HCT116 (cell line): Measurements from ENCODE around the gene TOX2. TPM values are rescaled to one million over a fixed set of nuclear protein-coding genes. Genes with fewer than 3 reads are reported as not detected.

Source experiments
- ATAC-seq: fragments of 200-7000 bp; cut with Tn5 transposase; 2 replicates; pipeline ENCODE4 v1.9.1; 2020; ENCODE audit warnings: mild to moderate bottlenecking, moderate library complexity
- BruUV-seq: library from RNA; stranded (reverse); fragments of 400-500 nt; replicated peaks from 2 replicates; lab custom pipeline; 2021; lab: Mats Ljungman, UMichigan
- CTCF ChIA-PET: fragments of 300-600 bp; sonication (Branson Sonifier 250); formaldehyde crosslinking; loops from one replicate; lab custom pipeline; 2021; ENCODE audit warnings: antibody characterized with exemption; lab: Charles Lee
- POLR2A ChIA-PET: fragments of 300-600, 350-600 bp; sonication (Branson Sonifier 250); formaldehyde crosslinking; loops from one replicate; lab custom pipeline; 2021; ENCODE audit warnings: antibody characterized with exemption; lab: Charles Lee
- RAD21 ChIA-PET, 2 experiments: fragments of 300-600 bp; sonication (Branson Sonifier 250); formaldehyde crosslinking; loops; one replicate each; lab custom pipeline; 2023; ENCODE audit warnings: low total read pairs in 2 of 2; ENCODE audit not compliant: uncharacterized antibody in 2 of 2, unreplicated experiment in 2 of 2, low non-redundant PET in 1 of 2; lab: Charles Lee
- DNase-seq: peaks from one replicate; pipeline ENCODE4 v3.0.0-alpha.2; 2010; ENCODE audit warnings: low read depth, low spot score
- H2AFZ ChIP-seq: fragments of 200-600 bp; shearing (Covaris generic), sonication (generic); 2 replicates; pipeline ENCODE4 v1.6.1; 2017; ENCODE audit warnings: low read depth, mixed run types, mixed read lengths, antibody characterized with exemption, low read length; ENCODE audit not compliant: poor library complexity, severe bottlenecking
- H3K27ac ChIP-seq: 2 replicates; pipeline ENCODE4 v1.5.1; 2012; ENCODE audit warnings: low read depth, low read length
- H3K27me3 ChIP-seq: fragments of 200-600 bp; sonication (generic); 2 replicates; pipeline ENCODE4 v1.6.1; 2016; ENCODE audit warnings: mixed run types, low read length, mixed read lengths; ENCODE audit not compliant: insufficient read depth
- H3K36me3 ChIP-seq, 2 experiments: fragments of 200-500 bp in 1 of 2; fragments of 200-600 bp in 1 of 2; sonication (Bioruptor generic) in 1 of 2; sonication (generic) in 1 of 2; 2 replicates each; pipeline versions ENCODE4 v1.5.1 to v1.6.1; 2014 to 2016; ENCODE audit warnings: low read length in 2 of 2, inconsistent platforms in 1 of 2, mixed read lengths in 1 of 2, mixed run types in 1 of 2; ENCODE audit not compliant: insufficient read depth in 2 of 2, control insufficient read depth in 1 of 2
- H3K4me1 ChIP-seq, 2 experiments: fragments of 200-600 bp in 1 of 2; sonication (generic) in 1 of 2; 2 replicates each; pipeline versions ENCODE4 v1.5.1 to v1.6.1; 2012 to 2017; ENCODE audit warnings: low read length in 2 of 2, inconsistent platforms in 1 of 2, mild to moderate bottlenecking in 1 of 2, mixed read lengths in 1 of 2, mixed run types in 1 of 2, moderate library complexity in 1 of 2; ENCODE audit not compliant: insufficient read depth in 2 of 2, control insufficient read depth in 1 of 2
- H3K4me2 ChIP-seq: fragments of 200-600 bp; sonication (generic); 2 replicates; pipeline ENCODE4 v1.6.1; 2017; ENCODE audit warnings: mixed run types, low read length, mixed read lengths
- H3K4me3 ChIP-seq, 2 experiments: fragments of 200-600 bp in 1 of 2; sonication (generic) in 1 of 2; replicated peaks in 1 of 2; 2 replicates each; pipeline ENCODE4 v1.5.1; 2011 to 2016; ENCODE audit warnings: low read length in 2 of 2, control low read depth in 1 of 2, low read depth in 1 of 2, mild to moderate bottlenecking in 1 of 2, mixed read lengths in 1 of 2, mixed run types in 1 of 2
- H3K79me2 ChIP-seq: fragments of 200-600 bp; sonication (generic); 2 replicates; pipeline ENCODE4 v1.6.1; 2017; ENCODE audit warnings: mild to moderate bottlenecking, mixed run types, low read length, moderate library complexity, mixed read lengths; ENCODE audit not compliant: insufficient read depth
- H3K9ac ChIP-seq: fragments of 200-600 bp; sonication (generic); 2 replicates; pipeline ENCODE4 v1.6.1; 2016; ENCODE audit warnings: low read length, mixed read lengths
- H3K9me2 ChIP-seq: fragments of 200-600 bp; sonication (generic), shearing (Covaris generic); 2 replicates; pipeline ENCODE4 v1.6.1; 2017; ENCODE audit warnings: mixed run types, mild to moderate bottlenecking, moderate library complexity; ENCODE audit not compliant: insufficient read depth
- H3K9me3 ChIP-seq, 2 experiments: fragments of 200-500 bp in 1 of 2; fragments of 200-600 bp in 1 of 2; sonication (Bioruptor generic) in 1 of 2; sonication (generic) in 1 of 2; 2 replicates each; pipeline ENCODE4 v1.6.1; 2014 to 2017; ENCODE audit warnings: low read length in 2 of 2, mixed read lengths in 2 of 2, inconsistent platforms in 1 of 2, low read depth in 1 of 2, mild to moderate bottlenecking in 1 of 2, mixed run types in 1 of 2, moderate library complexity in 1 of 2; ENCODE audit not compliant: control insufficient read depth in 1 of 2, insufficient read depth in 1 of 2
- H4K20me1 ChIP-seq: fragments of 200-600 bp; sonication (generic), shearing (Covaris generic); 2 replicates; pipeline ENCODE4 v1.6.1; 2017; ENCODE audit warnings: mixed run types, mild to moderate bottlenecking, moderate library complexity; ENCODE audit not compliant: insufficient read depth
- ATF3 ChIP-seq: IDR thresholded peaks from 2 replicates; pipeline ENCODE4 v1.6.1; 2012
- CBX3 ChIP-seq: IDR thresholded peaks from 2 replicates; pipeline ENCODE4 v1.6.1; 2012; ENCODE audit warnings: low read depth
- CEBPB ChIP-seq: IDR thresholded peaks from 2 replicates; pipeline ENCODE4 v1.6.1; 2012; ENCODE audit warnings: low read depth
- EGR1 ChIP-seq: IDR thresholded peaks from 2 replicates; pipeline ENCODE4 v1.6.1; 2012; ENCODE audit warnings: low read depth
- ELF1 ChIP-seq: IDR thresholded peaks from 2 replicates; pipeline ENCODE4 v1.6.1; 2012; ENCODE audit warnings: low read depth, borderline replicate concordance
- EZH2 ChIP-seq: fragments of 200-600 bp; sonication (generic); IDR thresholded peaks from 2 replicates; pipeline ENCODE4 v1.6.1; 2017; ENCODE audit warnings: antibody characterized with exemption, mixed run types
- EZH2phosphoT487 ChIP-seq: fragments of 200-600 bp; IDR thresholded peaks from 2 replicates; pipeline ENCODE4 v1.6.1; 2018; ENCODE audit warnings: antibody characterized with exemption, borderline replicate concordance
- MAX ChIP-seq: IDR thresholded peaks from 2 replicates; pipeline ENCODE4 v1.6.1; 2012
- POLR2A ChIP-seq: IDR thresholded peaks from 2 replicates; pipeline ENCODE4 v1.7.0; 2011; ENCODE audit warnings: borderline replicate concordance; ENCODE audit not compliant: insufficient read depth, insufficient read length; ENCODE audit errors: extremely low read depth
- REST ChIP-seq: IDR thresholded peaks from 2 replicates; pipeline ENCODE4 v1.6.1; 2012; ENCODE audit warnings: low read depth
- SIN3A ChIP-seq: IDR thresholded peaks from 2 replicates; pipeline ENCODE4 v1.6.1; 2012; ENCODE audit warnings: low read depth
- SP1 ChIP-seq: IDR thresholded peaks from 2 replicates; pipeline ENCODE4 v1.6.1; 2012; ENCODE audit warnings: low read depth
- SRF ChIP-seq: IDR thresholded peaks from 2 replicates; pipeline ENCODE4 v1.6.1; 2012; ENCODE audit warnings: low read depth
- TCF7L2 ChIP-seq: IDR thresholded peaks from 2 replicates; pipeline ENCODE4 v1.7.0; 2011; ENCODE audit warnings: borderline replicate concordance, inconsistent platforms; ENCODE audit not compliant: insufficient read depth, insufficient read length; ENCODE audit errors: extremely low read depth
- YY1 ChIP-seq: IDR thresholded peaks from 2 replicates; pipeline ENCODE4 v1.6.1; 2011; ENCODE audit warnings: low read length, low read depth, moderate library complexity, mild to moderate bottlenecking; ENCODE audit not compliant: insufficient replicate concordance; ENCODE audit errors: extremely low read depth
- ZFX ChIP-seq: fragments of 450-650 bp; IDR thresholded peaks from 2 replicates; pipeline ENCODE4 v1.6.1; 2017
- ZNF274 ChIP-seq: fragments of 200-500 bp; sonication (Bioruptor generic); IDR thresholded peaks from 2 replicates; pipeline ENCODE4 v1.6.1; 2014; ENCODE audit warnings: mild to moderate bottlenecking, low read depth, low read length, inconsistent platforms
- intact Hi-C: fragments of 100-400 bp; cut with micrococcal nuclease; formaldehyde crosslinking; loops from 2 replicates; pipeline ENCODE4 v1.10.0; 2022
- total RNA-seq: library from RNA; stranded (reverse); gene quantifications from one replicate; pipeline ENCODE4 v1.2.1, GENCODE V29; 2021; ENCODE audit not compliant: unreplicated experiment
- TF ChIP-seq, protein P1 (sequence below): IDR thresholded peaks from 2 replicates; pipeline ENCODE4 v1.6.1; 2011; ENCODE audit warnings: mild to moderate bottlenecking, low read length, moderate library complexity; ENCODE audit not compliant: insufficient replicate concordance; ENCODE audit errors: extremely low read depth

The TOX2 gene
- total RNA-seq, 1 experiment from 2014 or later, result 39.6 TPM

- no peak for TF ChIP-seq SRF
- no peak for TF ChIP-seq CEBPB
- no peak for TF ChIP-seq ZFX
- no peak for TF ChIP-seq TCF7L2
- TF ChIP-seq ATF3, result no peak
- TF ChIP-seq ELF1, result no peak
Observed at GRCh38 chr20:43977252-43977651, 62.6 kb downstream of the TOX2 start (continued).

GRCh38 chr20:43977962-43978361 lies 63.3 kb downstream of the TOX2 start:
- H3K9ac ChIP-seq, result no peak overlapping the region
- H3K4me1 ChIP-seq, result peaks cover 25 to 48% of the 10 kb centered on the region in 2 experiments
- H3K27ac ChIP-seq, result no peak overlapping the region
- no peak for DNase-seq
- H3K36me3 ChIP-seq, result no peaks in the 10 kb centered on the region
- ChIA-PET CTCF (interaction anchor here (1.2 kb wide), 1 partner anchor 11 kb away, joined by 3 read pairs; no protein-coding TSS in a partner anchor), POLR2A (interaction anchor here (2.2 kb wide), 1 partner anchor 23 kb away, joined by 4 read pairs; no protein-coding TSS in a partner anchor), RAD21 (no interaction called here)
- no peak overlapping the region for H2AFZ ChIP-seq
- intact Hi-C loops, result no loop called here
- H3K4me3 ChIP-seq, result no peak overlapping the region
- BruUV-seq, result no TSS peak
- H3K79me2 ChIP-seq, result no peaks in the 10 kb centered on the region
- no peaks in the 10 kb centered on the region for H3K9me3 ChIP-seq
- no peak for ATAC-seq
- H3K9me2 ChIP-seq, result no peaks in the 10 kb centered on the region
- no peaks in the 10 kb centered on the region for H3K27me3 ChIP-seq
- TF ChIP-seq ZNF274, result no peak
- TF ChIP-seq YY1, result no peak
- no peak for TF ChIP-seq EGR1
- TF ChIP-seq SIN3A, result no peak
- no peak for TF ChIP-seq ATF3
- no peak for TF ChIP-seq EZH2
- TF ChIP-seq EZH2phosphoT487, result no peak
- TF ChIP-seq, protein P1, sequence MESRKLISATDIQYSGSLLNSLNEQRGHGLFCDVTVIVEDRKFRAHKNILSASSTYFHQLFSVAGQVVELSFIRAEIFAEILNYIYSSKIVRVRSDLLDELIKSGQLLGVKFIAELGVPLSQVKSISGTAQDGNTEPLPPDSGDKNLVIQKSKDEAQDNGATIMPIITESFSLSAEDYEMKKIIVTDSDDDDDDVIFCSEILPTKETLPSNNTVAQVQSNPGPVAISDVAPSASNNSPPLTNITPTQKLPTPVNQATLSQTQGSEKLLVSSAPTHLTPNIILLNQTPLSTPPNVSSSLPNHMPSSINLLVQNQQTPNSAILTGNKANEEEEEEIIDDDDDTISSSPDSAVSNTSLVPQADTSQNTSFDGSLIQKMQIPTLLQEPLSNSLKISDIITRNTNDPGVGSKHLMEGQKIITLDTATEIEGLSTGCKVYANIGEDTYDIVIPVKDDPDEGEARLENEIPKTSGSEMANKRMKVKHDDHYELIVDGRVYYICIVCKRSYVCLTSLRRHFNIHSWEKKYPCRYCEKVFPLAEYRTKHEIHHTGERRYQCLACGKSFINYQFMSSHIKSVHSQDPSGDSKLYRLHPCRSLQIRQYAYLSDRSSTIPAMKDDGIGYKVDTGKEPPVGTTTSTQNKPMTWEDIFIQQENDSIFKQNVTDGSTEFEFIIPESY, result no peak
- TF ChIP-seq ZFX, result no peak
- TF ChIP-seq ELF1, result no peak
- TF ChIP-seq POLR2A, result no peak
- TF ChIP-seq SRF, result no peak
- no peak for TF ChIP-seq REST
- TF ChIP-seq SP1, result no peak
- TF ChIP-seq CBX3, result no peak
- no peak for TF ChIP-seq MAX
- no peak for TF ChIP-seq CEBPB
- H4K20me1 ChIP-seq, result no peaks in the 10 kb centered on the region
- 0 out of 2 replicates have a peak overlapping the region, but pooled peaks have one; percentile 69 for H3K4me2 ChIP-seq
